Skeletal muscle tissue (tissue), 4 donors: Measurements from ENCODE around the gene DSCAML1. TPM values are rescaled to one million over a fixed set of nuclear protein-coding genes. Genes with fewer than 3 reads are reported as not detected.

Experiments
- H3K27ac ChIP-seq: one replicate; pipeline ENCODE4 v1.7.0; 2013; ENCODE audit warnings: mild to moderate bottlenecking, low read depth, low read length, inconsistent platforms
- H3K27me3 ChIP-seq, 3 donors: one replicate each; pipeline ENCODE4 v1.7.0; 2013; ENCODE audit warnings: low read length in 3 of 3; ENCODE audit not compliant: control insufficient read depth in 3 of 3, insufficient read depth in 3 of 3
- H3K36me3 ChIP-seq, 3 donors: one replicate each; pipeline ENCODE4 v1.7.0; 2013; ENCODE audit warnings: low read length in 3 of 3; ENCODE audit not compliant: control insufficient read depth in 3 of 3, insufficient read depth in 3 of 3
- H3K4me1 ChIP-seq, 3 donors: one replicate each; pipeline ENCODE4 v1.7.0; 2013; ENCODE audit warnings: low read length in 3 of 3, mild to moderate bottlenecking in 3 of 3; ENCODE audit not compliant: control insufficient read depth in 3 of 3, insufficient read depth in 3 of 3
- H3K4me3 ChIP-seq, 3 donors: one replicate each; pipeline ENCODE4 v1.7.0; 2013; ENCODE audit warnings: low read length in 3 of 3
- H3K9ac ChIP-seq, 3 donors: one replicate each; pipeline ENCODE4 v1.7.0; 2013; ENCODE audit warnings: low read length in 3 of 3, mild to moderate bottlenecking in 3 of 3, moderate library complexity in 2 of 3, low read depth in 1 of 3
- H3K9me3 ChIP-seq, 3 donors: one replicate each; pipeline ENCODE4 v1.7.0; 2013; ENCODE audit warnings: low read length in 3 of 3; ENCODE audit not compliant: control insufficient read depth in 3 of 3
- total RNA-seq: library from RNA; depleted of rRNA; stranded (reverse); fragments of >200 nt; gene quantifications from one replicate; pipeline ENCODE4 v1.2.3, GENCODE V29; 2014
- donor health status: Osteomylitis.

Gene DSCAML1
- total RNA-seq, 1 donor from 2014 or later, result 0.52 TPM

DNA sequence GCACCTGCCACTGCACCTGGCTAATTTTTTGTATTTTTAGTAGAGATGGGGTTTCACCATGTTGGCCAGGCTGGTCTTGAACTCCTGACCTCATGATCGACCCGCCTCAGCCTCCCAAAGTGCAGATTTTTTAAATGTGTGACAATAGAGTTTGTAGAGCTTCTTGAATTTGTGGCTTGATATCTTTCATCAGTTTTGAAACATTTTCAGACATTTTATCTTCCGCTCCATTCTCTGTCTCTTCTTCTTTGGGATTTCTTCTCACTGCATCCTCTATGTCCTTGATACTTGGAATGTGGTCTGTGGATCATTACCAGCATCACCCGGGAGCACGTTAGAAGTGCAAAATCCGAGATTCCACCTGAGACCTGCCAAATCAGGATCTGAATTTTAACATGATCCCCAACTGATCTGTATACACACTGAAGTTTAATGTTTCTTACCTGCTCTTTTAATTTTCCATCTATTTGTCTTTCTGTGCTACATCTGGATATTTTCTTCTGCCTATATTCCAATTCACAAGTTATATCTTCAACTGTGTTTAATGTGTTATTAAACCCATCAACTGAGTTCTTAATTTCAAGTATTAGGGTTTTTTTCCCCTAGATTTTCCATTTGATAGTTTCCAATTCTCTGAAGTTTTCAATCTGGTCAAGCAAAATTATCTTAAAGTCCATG is 343.0 kb downstream of the DSCAML1 start:
- no peak overlapping the region for H3K9ac ChIP-seq
- H3K4me1 ChIP-seq, result no peaks in the 10 kb centered on the region
- H3K9me3 ChIP-seq, result peaks cover 2 to 5% (median 3%) of the 10 kb centered on the region in 3 donors
- no peak overlapping the region for H3K27ac ChIP-seq
- no peaks in the 10 kb centered on the region for H3K36me3 ChIP-seq
- H3K4me3 ChIP-seq, result no peak overlapping the region
- peaks cover 0 to 5% (median 3%) of the 10 kb centered on the region in 3 donors for H3K27me3 ChIP-seq

DNA sequence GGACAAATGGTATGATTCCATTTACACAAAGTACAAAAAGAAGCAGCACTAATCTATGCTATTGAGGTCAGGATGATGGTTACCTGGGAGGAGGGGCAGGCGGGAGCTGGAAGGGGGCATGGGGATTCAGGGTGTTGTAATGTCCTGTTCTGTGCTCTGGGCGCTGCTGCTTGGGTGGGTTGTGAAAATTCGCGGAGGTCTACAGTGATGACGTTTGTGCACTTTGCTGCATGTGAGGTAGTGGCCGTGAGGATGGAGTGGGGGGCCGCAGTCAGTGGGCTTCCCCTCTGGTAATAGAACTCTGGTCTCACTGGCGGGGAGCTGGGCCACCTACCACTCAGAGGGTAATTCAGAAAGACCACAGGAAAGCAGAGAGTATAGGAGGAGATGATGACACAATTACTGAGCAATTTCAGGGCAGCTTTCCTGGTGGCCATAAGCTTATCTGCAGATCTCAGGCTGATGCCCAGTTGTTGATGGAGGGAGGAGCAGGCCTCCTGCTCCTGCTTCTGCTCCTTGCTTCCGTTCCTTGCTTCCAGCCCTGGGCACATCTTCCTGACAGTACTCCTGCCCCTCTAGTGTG is 347.8 kb downstream of the DSCAML1 start:
- H3K27ac ChIP-seq, result no peak overlapping the region
- no peaks in the 10 kb centered on the region for H3K4me1 ChIP-seq
- no peak overlapping the region for H3K4me3 ChIP-seq
- peaks cover 9 to 17% (median 10%) of the 10 kb centered on the region in 3 donors for H3K27me3 ChIP-seq
- H3K36me3 ChIP-seq, result no peaks in the 10 kb centered on the region
- H3K9ac ChIP-seq, result no peak overlapping the region
- H3K9me3 ChIP-seq, result peaks cover 0 to 5% (median 0%) of the 10 kb centered on the region in 3 donors

- Histone ChIP-seq H3K9me3 (no peaks in the 10 kb centered on the region), H3K36me3 (no peaks in the 10 kb centered on the region), H3K9ac (no peak overlapping the region), H3K4me3 (no peak overlapping the region), H3K27me3 (peaks cover 28 to 38% (median 37%) of the 10 kb centered on the region in 3 donors), H3K4me1 (no peaks in the 10 kb centered on the region), H3K27ac (no peak overlapping the region)
These were observed 352.0 kb downstream of the DSCAML1 start for GRCh38 chr11:117444711-117445658.

DNA sequence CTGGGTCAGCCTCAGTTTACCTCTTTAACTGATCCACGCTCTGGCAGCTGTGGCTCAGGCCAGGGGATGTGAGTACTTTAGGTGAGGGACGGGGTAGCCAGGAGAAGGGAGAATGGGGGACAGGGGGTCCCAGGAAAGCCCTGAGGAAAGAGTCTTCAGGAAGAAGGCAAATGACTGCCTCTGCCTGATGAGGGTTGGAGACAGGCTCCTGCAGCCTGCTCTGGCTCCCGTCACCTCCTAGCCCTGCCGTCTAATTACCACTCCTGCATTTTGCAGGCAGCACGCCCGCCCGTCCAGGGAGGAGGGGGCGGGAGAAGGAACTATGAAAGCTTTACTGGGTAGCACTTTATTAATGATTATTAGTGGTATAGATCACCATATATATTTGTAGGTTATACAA is 352.8 kb downstream of the DSCAML1 start:
- Histone ChIP-seq H3K4me3 (no peak overlapping the region), H3K27ac (no peak overlapping the region), H3K4me1 (no peaks in the 10 kb centered on the region), H3K9ac (no peak overlapping the region), H3K9me3 (no peaks in the 10 kb centered on the region), H3K27me3 (peaks cover 30 to 38% (median 37%) of the 10 kb centered on the region in 3 donors), H3K36me3 (no peaks in the 10 kb centered on the region)

DNA sequence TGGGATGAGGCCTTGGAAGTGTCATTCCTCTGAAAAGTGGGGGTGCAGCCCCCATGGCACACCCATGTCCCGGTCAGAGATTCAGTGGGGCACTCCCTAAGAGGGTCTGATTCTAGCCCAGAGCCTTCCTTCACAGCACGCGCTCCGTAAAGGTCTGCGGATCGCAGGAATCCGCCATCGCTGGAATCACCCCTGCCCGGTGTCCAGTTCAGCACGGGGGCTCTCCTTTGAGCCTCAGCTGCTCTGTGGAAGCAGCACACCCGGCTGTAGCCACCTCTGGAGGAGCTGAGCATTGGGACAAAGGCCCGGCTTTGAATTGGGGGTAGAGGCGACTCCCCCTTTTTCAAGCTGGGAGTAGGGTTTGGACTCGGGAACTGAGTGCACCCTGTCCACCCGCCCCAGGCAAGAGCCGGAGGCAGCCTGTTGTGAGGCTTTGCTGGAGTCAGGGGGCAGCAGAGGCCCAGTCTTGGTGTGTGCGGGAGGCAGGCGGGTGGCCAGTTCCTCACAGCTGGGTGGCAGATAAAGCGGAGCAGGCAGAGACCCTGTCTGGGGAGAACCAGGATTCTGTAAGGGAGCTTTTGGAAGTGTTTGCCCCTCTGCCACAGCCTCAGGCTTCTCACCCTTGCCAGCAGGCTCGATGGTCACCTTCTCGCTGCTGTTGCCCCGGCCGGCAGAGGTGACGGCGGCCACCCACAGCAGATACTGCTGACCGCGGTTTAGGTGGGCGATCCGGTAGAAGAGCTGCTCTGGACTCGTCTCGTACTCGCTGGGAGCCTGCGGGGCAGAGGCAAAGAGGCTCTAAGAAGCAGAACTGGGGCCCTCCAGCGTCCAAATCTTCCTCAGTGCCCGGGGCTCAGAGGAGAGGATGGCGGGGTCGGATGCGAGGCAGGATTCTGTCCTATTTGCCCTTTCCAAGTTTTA is 353.5 kb downstream of the DSCAML1 start:
- Histone ChIP-seq H3K9me3 (no peaks in the 10 kb centered on the region), H3K27ac (no peak overlapping the region), H3K36me3 (no peaks in the 10 kb centered on the region), H3K9ac (no peak overlapping the region), H3K4me1 (no peaks in the 10 kb centered on the region), H3K4me3 (no peak overlapping the region), H3K27me3 (peaks cover 33 to 38% (median 35%) of the 10 kb centered on the region in 3 donors)

DNA sequence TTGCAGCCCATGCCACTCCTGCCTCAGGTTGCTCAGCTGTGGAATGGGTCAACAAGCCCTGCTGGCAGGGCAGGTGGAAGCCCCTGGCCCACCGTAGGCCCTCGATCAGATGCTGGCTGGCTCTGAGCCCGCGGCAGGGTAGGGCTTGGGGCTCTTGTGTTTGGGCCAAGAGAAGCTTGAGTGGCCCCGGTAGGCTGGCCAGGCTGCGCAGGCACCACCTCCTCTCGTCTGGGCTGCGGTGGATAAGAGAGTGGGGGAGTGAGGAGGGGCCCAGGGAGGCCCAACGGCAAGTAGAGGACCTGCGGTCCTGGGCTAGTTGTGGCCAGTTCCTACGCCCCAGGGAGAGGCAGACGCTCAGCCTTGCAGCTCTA is 354.2 kb downstream of the DSCAML1 start:
- Histone ChIP-seq H3K4me3 (no peak overlapping the region), H3K4me1 (no peaks in the 10 kb centered on the region), H3K9ac (no peak overlapping the region), H3K36me3 (no peaks in the 10 kb centered on the region), H3K9me3 (no peaks in the 10 kb centered on the region), H3K27ac (no peak overlapping the region), H3K27me3 (peaks cover 29 to 38% (median 32%) of the 10 kb centered on the region in 3 donors)

DNA sequence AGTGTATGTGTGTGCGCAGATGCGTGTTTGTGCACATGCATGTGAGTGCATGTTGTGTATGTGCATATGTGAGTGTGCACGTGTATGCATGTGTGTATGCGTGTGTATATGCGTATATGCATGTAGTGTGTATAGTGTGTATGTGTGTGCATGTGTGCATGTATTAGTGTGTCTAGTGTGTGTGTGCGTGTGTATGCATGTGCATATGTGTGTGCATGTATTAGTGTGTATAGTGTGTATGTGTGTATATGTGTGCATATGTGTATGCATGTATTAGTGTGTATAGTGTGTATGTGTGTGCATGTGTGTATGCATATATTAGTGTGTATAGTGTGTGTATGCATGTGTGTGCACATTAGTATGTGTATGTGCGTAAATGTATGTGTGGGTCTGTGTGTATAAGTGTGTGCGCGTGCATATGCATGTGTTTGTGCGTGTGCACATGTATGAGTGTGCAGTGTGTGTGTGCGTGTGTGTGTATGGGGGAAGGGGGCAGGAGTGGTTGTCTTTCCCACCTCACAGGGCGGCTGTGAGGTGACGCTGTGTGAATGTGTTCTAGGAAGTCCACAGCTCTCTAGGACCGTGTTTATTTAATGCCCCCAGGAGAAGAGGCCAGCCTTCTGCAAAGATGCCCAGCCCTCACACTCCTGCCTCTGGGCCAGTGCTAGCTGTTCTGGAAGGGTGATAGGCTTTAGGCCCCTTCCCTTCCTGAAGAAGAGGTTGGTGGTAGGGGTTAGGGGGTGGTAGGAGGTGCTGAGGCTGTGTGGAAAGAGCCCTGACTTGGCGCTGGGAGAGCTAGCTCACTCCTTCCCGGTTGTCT is 354.8 kb downstream of the DSCAML1 start:
- H3K9me3 ChIP-seq, result no peaks in the 10 kb centered on the region
- no peak overlapping the region for H3K9ac ChIP-seq
- no peaks in the 10 kb centered on the region for H3K4me1 ChIP-seq
- no peak overlapping the region for H3K4me3 ChIP-seq
- no peak overlapping the region for H3K27ac ChIP-seq
- H3K27me3 ChIP-seq, result peaks cover 28 to 41% (median 33%) of the 10 kb centered on the region in 3 donors
- no peaks in the 10 kb centered on the region for H3K36me3 ChIP-seq

DNA sequence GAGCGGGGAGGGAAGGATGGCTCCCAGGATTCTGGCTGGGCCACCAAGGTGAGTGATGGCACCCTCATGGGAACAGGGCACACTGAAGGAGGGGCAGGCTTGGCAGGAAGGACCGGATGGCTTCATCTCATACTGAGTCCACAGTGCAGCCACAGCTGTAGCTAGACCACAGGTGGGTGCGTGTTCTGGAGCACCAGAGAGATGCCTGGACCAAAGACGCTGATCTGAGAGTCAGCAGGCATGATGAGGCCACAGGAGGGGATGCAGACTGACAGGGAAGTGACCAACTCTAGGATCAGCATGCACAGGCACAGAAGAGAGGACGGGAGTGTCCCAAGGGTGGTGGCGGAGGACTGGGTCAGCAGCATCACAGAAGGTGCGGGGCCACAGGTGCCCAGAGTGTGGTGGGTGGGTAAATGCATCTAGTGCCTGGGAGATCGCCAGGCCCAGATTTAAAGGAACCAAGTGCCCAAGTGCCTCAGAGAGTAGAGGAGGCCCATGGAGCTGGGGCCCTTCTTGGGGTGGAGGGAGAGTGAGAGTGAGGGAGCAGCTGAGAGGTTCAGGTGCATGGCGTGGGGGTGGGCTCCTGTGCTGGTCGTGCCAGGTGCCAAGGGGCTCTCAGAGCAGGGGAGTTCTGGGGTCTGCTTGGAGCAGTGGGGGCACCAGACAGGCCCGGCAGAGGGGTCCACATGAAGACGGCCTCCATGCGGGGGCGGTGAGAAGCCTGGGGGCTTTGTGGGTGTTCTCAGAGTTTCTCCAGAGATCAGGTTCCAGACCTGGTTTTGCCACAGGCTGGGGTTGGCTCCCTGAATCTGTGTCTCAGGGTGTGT is 355.7 kb downstream of the DSCAML1 start:
- H3K4me3 ChIP-seq, result no peak overlapping the region
- no peak overlapping the region for H3K9ac ChIP-seq
- H3K4me1 ChIP-seq, result no peaks in the 10 kb centered on the region
- H3K36me3 ChIP-seq, result no peaks in the 10 kb centered on the region
- no peak overlapping the region for H3K27ac ChIP-seq
- peaks cover 28 to 41% (median 33%) of the 10 kb centered on the region in 3 donors for H3K27me3 ChIP-seq
- no peaks in the 10 kb centered on the region for H3K9me3 ChIP-seq
